ENCODE measurements around the gene KSR2. TPM values are rescaled to one million over a fixed set of nuclear protein-coding genes. Genes with fewer than 3 reads are reported as not detected.
A peak's percentile ranks its signal among the peaks of the same experiment; 100 is the strongest.

The KSR2 gene
- total RNA-seq, result 0.09 TPM
- 0.02 TPM for polyA plus RNA-seq
- long read RNA-seq, donor 1, result 0 reads
- long read RNA-seq, donor 2, result 0 reads
- long read RNA-seq, donor 3, result 0 reads
- long read RNA-seq, donor 4, result 0 reads
- long read RNA-seq, donor 5, result 0 reads
- long read RNA-seq, donor 6, result 0 reads
- long read RNA-seq, donor 7, result 0 reads
- long read RNA-seq, donor 8, result 0 reads
- long read RNA-seq, donor 9, result 0 reads
- long read RNA-seq, donor 10, result 0 reads

- H3K36me3 ChIP-seq (ENCODE audit: control insufficient read depth in 2 of 2, insufficient read depth in 2 of 2, low read length in 1 of 2), result no peaks in the 10 kb centered on the region
- H3K9me3 ChIP-seq (ENCODE audit: control insufficient read depth in 2 of 2, insufficient read depth in 1 of 2, low read length in 1 of 2), result no peaks in the 10 kb centered on the region
- H3K4me1 ChIP-seq (ENCODE audit: control insufficient read depth in 2 of 2, insufficient read depth in 2 of 2, low read length in 2 of 2), result peaks cover 0 to 13% of the 10 kb centered on the region in 2 donors
- peaks cover 30 to 46% of the 10 kb centered on the region in 2 donors for H3K27me3 ChIP-seq (ENCODE audit: control insufficient read depth in 2 of 2, insufficient read depth in 1 of 2, low read length in 1 of 2)
- WGBS, result 1% methylated on average over 86 of the region's 86 CpGs
- DNase-seq (ENCODE audit: low read depth in 6 of 9, low spot score in 9 of 9), result peak in 8 of 9 donors; percentile 8 to 76 (median 53)
- H3K27ac ChIP-seq (ENCODE audit: low read depth in 1 of 2, low read length in 1 of 2), result no peak within 1 kb of the TSS
- peak within 1 kb of the TSS; percentile 27 to 60 for H3K4me3 ChIP-seq (ENCODE audit: low read length in 2 of 2)
Observed at GRCh38 chr12:117968826-117969659, at the start of gene KSR2. KSR2 (minus strand) TSS chr12:117968990; CDS start chr12:117968255, 735 bp downstream.

GRCh38 chr12:118017926-118018325 is 49.1 kb upstream of the KSR2 start:
- Histone ChIP-seq H3K9me3 (ENCODE audit: control insufficient read depth in 2 of 2, insufficient read depth in 1 of 2, low read length in 1 of 2) (no peaks in the 10 kb centered on the region), H3K27ac (ENCODE audit: low read depth in 1 of 2, low read length in 1 of 2) (no peak overlapping the region), H3K4me3 (ENCODE audit: low read length in 2 of 2) (no peak overlapping the region), H3K27me3 (ENCODE audit: control insufficient read depth in 2 of 2, insufficient read depth in 1 of 2, low read length in 1 of 2) (peaks cover 0 to 4% of the 10 kb centered on the region in 2 donors), H3K4me1 (ENCODE audit: control insufficient read depth in 2 of 2, insufficient read depth in 2 of 2, low read length in 2 of 2) (peaks cover 7 to 8% of the 10 kb centered on the region in 2 donors), H3K36me3 (ENCODE audit: control insufficient read depth in 2 of 2, insufficient read depth in 2 of 2, low read length in 1 of 2) (peaks cover 21 to 39% of the 10 kb centered on the region in 2 donors)
- no peak for DNase-seq (ENCODE audit: low read depth in 6 of 9, low spot score in 9 of 9)

- peak; percentile 88 to 99 (median 96) for DNase-seq (ENCODE audit: low read depth in 6 of 9, low spot score in 9 of 9)
- peak within 1 kb of the TSS in 1 of 2 donors; percentile 54 for H3K27ac ChIP-seq (ENCODE audit: low read depth in 1 of 2, low read length in 1 of 2)
- H3K4me3 ChIP-seq (ENCODE audit: low read length in 2 of 2), result peak within 1 kb of the TSS; percentile 88 to 94
- peaks cover 14 to 27% of the 10 kb centered on the region in 2 donors for H3K36me3 ChIP-seq (ENCODE audit: control insufficient read depth in 2 of 2, insufficient read depth in 2 of 2, low read length in 1 of 2)
- H3K9me3 ChIP-seq (ENCODE audit: control insufficient read depth in 2 of 2, insufficient read depth in 1 of 2, low read length in 1 of 2), result no peaks in the 10 kb centered on the region
- H3K4me1 ChIP-seq (ENCODE audit: control insufficient read depth in 2 of 2, insufficient read depth in 2 of 2, low read length in 2 of 2), result peaks cover 7 to 8% of the 10 kb centered on the region in 2 donors
- under 1% methylated on average over 61 of the region's 61 CpGs for whole genome bisulfite sequencing
- peaks cover 0 to 4% of the 10 kb centered on the region in 2 donors for H3K27me3 ChIP-seq (ENCODE audit: control insufficient read depth in 2 of 2, insufficient read depth in 1 of 2, low read length in 1 of 2)
Observed at GRCh38 chr12:118016424-118017264, 47.9 kb upstream of the KSR2 start, which contains the start of gene RFC5. RFC5 (plus strand) TSS chr12:118016703; CDS start chr12:118016828, 125 bp downstream.

- Histone ChIP-seq H3K27ac (ENCODE audit: low read depth in 1 of 2, low read length in 1 of 2) (no peak overlapping the region), H3K4me1 (ENCODE audit: control insufficient read depth in 2 of 2, insufficient read depth in 2 of 2, low read length in 2 of 2) (peaks cover 7 to 8% of the 10 kb centered on the region in 2 donors), H3K27me3 (ENCODE audit: control insufficient read depth in 2 of 2, insufficient read depth in 1 of 2, low read length in 1 of 2) (peaks cover 0 to 4% of the 10 kb centered on the region in 2 donors), H3K36me3 (ENCODE audit: control insufficient read depth in 2 of 2, insufficient read depth in 2 of 2, low read length in 1 of 2) (peaks cover 14 to 23% of the 10 kb centered on the region in 2 donors), H3K9me3 (ENCODE audit: control insufficient read depth in 2 of 2, insufficient read depth in 1 of 2, low read length in 1 of 2) (no peaks in the 10 kb centered on the region), H3K4me3 (ENCODE audit: low read length in 2 of 2) (peak overlapping the region; percentile 88 to 94)
- 39% methylated on average over 9 of the region's 9 CpGs for WGBS
- DNase-seq (ENCODE audit: low read depth in 6 of 9, low spot score in 9 of 9), result no peak
Observed at GRCh38 chr12:118015944-118016343, 47.2 kb upstream of the KSR2 start.

- Histone ChIP-seq H3K9me3 (ENCODE audit: control insufficient read depth in 2 of 2, insufficient read depth in 1 of 2, low read length in 1 of 2) (no peaks in the 10 kb centered on the region), H3K36me3 (ENCODE audit: control insufficient read depth in 2 of 2, insufficient read depth in 2 of 2, low read length in 1 of 2) (peaks cover 9 to 17% of the 10 kb centered on the region in 2 donors), H3K27me3 (ENCODE audit: control insufficient read depth in 2 of 2, insufficient read depth in 1 of 2, low read length in 1 of 2) (peaks cover 0 to 4% of the 10 kb centered on the region in 2 donors), H3K4me3 (ENCODE audit: low read length in 2 of 2) (no peak overlapping the region), H3K4me1 (ENCODE audit: control insufficient read depth in 2 of 2, insufficient read depth in 2 of 2, low read length in 2 of 2) (peaks cover 7 to 8% of the 10 kb centered on the region in 2 donors), H3K27ac (ENCODE audit: low read depth in 1 of 2, low read length in 1 of 2) (no peak overlapping the region)
- no peak for DNase-seq (ENCODE audit: low read depth in 6 of 9, low spot score in 9 of 9)
- WGBS, result 98% methylated on average over 2 of the region's 2 CpGs
Observed at GRCh38 chr12:118015306-118015705, 46.5 kb upstream of the KSR2 start.

GRCh38 chr12:118013283-118013682 is 44.5 kb upstream of the KSR2 start:
- DNase-seq (ENCODE audit: low read depth in 6 of 9, low spot score in 9 of 9), result no peak
- Histone ChIP-seq H3K4me1 (ENCODE audit: control insufficient read depth in 2 of 2, insufficient read depth in 2 of 2, low read length in 2 of 2) (peaks cover 7 to 8% of the 10 kb centered on the region in 2 donors), H3K27me3 (ENCODE audit: control insufficient read depth in 2 of 2, insufficient read depth in 1 of 2, low read length in 1 of 2) (peaks cover 0 to 4% of the 10 kb centered on the region in 2 donors), H3K4me3 (ENCODE audit: low read length in 2 of 2) (no peak overlapping the region), H3K36me3 (ENCODE audit: control insufficient read depth in 2 of 2, insufficient read depth in 2 of 2, low read length in 1 of 2) (no peaks in the 10 kb centered on the region), H3K9me3 (ENCODE audit: control insufficient read depth in 2 of 2, insufficient read depth in 1 of 2, low read length in 1 of 2) (no peaks in the 10 kb centered on the region), H3K27ac (ENCODE audit: low read depth in 1 of 2, low read length in 1 of 2) (no peak overlapping the region)
- WGBS, result 97% methylated on average over 3 of the region's 3 CpGs

- no peak overlapping the region for H3K4me3 ChIP-seq (ENCODE audit: low read length in 2 of 2)
- 98% methylated on average over 3 of the region's 3 CpGs for WGBS
- no peaks in the 10 kb centered on the region for H3K9me3 ChIP-seq (ENCODE audit: control insufficient read depth in 2 of 2, insufficient read depth in 1 of 2, low read length in 1 of 2)
- peaks cover 0 to 4% of the 10 kb centered on the region in 2 donors for H3K27me3 ChIP-seq (ENCODE audit: control insufficient read depth in 2 of 2, insufficient read depth in 1 of 2, low read length in 1 of 2)
- H3K4me1 ChIP-seq (ENCODE audit: control insufficient read depth in 2 of 2, insufficient read depth in 2 of 2, low read length in 2 of 2), result peaks cover 2 to 5% of the 10 kb centered on the region in 2 donors
- no peaks in the 10 kb centered on the region for H3K36me3 ChIP-seq (ENCODE audit: control insufficient read depth in 2 of 2, insufficient read depth in 2 of 2, low read length in 1 of 2)
- DNase-seq (ENCODE audit: low read depth in 6 of 9, low spot score in 9 of 9), result no peak
- no peak overlapping the region for H3K27ac ChIP-seq (ENCODE audit: low read depth in 1 of 2, low read length in 1 of 2)
Observed at GRCh38 chr12:118011961-118012360, 43.2 kb upstream of the KSR2 start.

GRCh38 chr12:118011377-118011776 is 42.6 kb upstream of the KSR2 start:
- 97% methylated on average over 3 of the region's 3 CpGs for WGBS
- Histone ChIP-seq H3K27me3 (ENCODE audit: control insufficient read depth in 2 of 2, insufficient read depth in 1 of 2, low read length in 1 of 2) (peaks cover 0 to 4% of the 10 kb centered on the region in 2 donors), H3K27ac (ENCODE audit: low read depth in 1 of 2, low read length in 1 of 2) (no peak overlapping the region)

More at GRCh38 chr12:118011377-118011776, 42.6 kb upstream of the KSR2 start:
- Histone ChIP-seq H3K9me3 (ENCODE audit: control insufficient read depth in 2 of 2, insufficient read depth in 1 of 2, low read length in 1 of 2) (no peaks in the 10 kb centered on the region), H3K36me3 (ENCODE audit: control insufficient read depth in 2 of 2, insufficient read depth in 2 of 2, low read length in 1 of 2) (no peaks in the 10 kb centered on the region), H3K4me1 (ENCODE audit: control insufficient read depth in 2 of 2, insufficient read depth in 2 of 2, low read length in 2 of 2) (peaks cover 2 to 5% of the 10 kb centered on the region in 2 donors), H3K4me3 (ENCODE audit: low read length in 2 of 2) (no peak overlapping the region)
- DNase-seq (ENCODE audit: low read depth in 6 of 9, low spot score in 9 of 9), result no peak
